Measurements from ENCODE around the gene MPRIP.
"Not testable (repeated sequence)": the region's sequence is repeated elsewhere in the genome, so short reads cannot be mapped to it uniquely, and the experiment has no call there.

MPRIP gene

GRCh38 chr17:17191961-17192381 is 149.7 kb downstream of the MPRIP start:
- no peak for DNase-seq
- TF ChIP-seq, protein P1, sequence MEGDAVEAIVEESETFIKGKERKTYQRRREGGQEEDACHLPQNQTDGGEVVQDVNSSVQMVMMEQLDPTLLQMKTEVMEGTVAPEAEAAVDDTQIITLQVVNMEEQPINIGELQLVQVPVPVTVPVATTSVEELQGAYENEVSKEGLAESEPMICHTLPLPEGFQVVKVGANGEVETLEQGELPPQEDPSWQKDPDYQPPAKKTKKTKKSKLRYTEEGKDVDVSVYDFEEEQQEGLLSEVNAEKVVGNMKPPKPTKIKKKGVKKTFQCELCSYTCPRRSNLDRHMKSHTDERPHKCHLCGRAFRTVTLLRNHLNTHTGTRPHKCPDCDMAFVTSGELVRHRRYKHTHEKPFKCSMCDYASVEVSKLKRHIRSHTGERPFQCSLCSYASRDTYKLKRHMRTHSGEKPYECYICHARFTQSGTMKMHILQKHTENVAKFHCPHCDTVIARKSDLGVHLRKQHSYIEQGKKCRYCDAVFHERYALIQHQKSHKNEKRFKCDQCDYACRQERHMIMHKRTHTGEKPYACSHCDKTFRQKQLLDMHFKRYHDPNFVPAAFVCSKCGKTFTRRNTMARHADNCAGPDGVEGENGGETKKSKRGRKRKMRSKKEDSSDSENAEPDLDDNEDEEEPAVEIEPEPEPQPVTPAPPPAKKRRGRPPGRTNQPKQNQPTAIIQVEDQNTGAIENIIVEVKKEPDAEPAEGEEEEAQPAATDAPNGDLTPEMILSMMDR (IDR thresholded peaks at IDR 0.05; ENCODE audit: low read depth, low read length, missing control alignments), result no peak
- no peak overlapping the region for H3K27ac ChIP-seq
- H3K4me3 ChIP-seq (ENCODE audit: low read depth, low read length), result no peak overlapping the region
- H3K27me3 ChIP-seq (replicated peaks), result no peaks in the 10 kb centered on the region
- in situ Hi-C loops (cut with HindIII; ENCODE audit: low pct_ligation_motif_present, low sequenced_read_pairs), result no loop called here
- peaks cover 19% of the 10 kb centered on the region for H3K36me3 ChIP-seq (replicated peaks)

DNA sequence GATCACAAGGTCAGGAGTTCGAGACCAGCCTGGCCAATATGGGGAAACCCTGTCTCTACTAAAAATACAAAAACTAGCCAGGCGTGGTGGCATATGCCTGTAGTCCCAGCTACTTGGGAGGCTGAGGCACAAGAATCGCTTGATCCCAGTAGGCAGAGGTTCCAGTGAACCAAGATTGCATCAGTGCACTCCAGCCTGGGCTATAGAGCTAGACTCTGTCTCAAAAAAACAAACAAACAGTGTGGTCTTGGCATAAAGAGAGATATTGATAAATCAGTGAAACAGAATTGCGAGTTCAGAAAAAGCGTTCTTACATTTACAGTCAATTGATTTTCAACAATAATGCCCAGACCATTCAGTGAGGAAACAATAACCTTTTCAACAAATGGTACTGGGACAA is 153.2 kb downstream of the MPRIP start:
- DNase-seq; H3K36me3 ChIP-seq (replicated peaks); H3K4me3 ChIP-seq (ENCODE audit: low read depth, low read length); H3K27ac ChIP-seq; in situ Hi-C loops (cut with HindIII; ENCODE audit: low pct_ligation_motif_present, low sequenced_read_pairs); H3K27me3 ChIP-seq (replicated peaks): not testable (repeated sequence)

GRCh38 chr17:17196776-17197175 is 154.5 kb downstream of the MPRIP start:
- TF ChIP-seq, protein P1 (IDR thresholded peaks at IDR 0.05; ENCODE audit: low read depth, low read length, missing control alignments), result no peak
- H3K36me3 ChIP-seq (replicated peaks), result no peaks in the 10 kb centered on the region
- H3K4me3 ChIP-seq (ENCODE audit: low read depth, low read length), result no peak overlapping the region
- no peak for DNase-seq
- no peak overlapping the region for H3K27ac ChIP-seq
- in situ Hi-C loops (cut with HindIII; ENCODE audit: low pct_ligation_motif_present, low sequenced_read_pairs), result no loop called here
- no peaks in the 10 kb centered on the region for H3K27me3 ChIP-seq (replicated peaks)

- Histone ChIP-seq H3K27ac (no peak overlapping the region), H3K4me3 (ENCODE audit: low read depth, low read length) (no peak overlapping the region), H3K36me3 (replicated peaks) (no peaks in the 10 kb centered on the region), H3K27me3 (replicated peaks) (no peaks in the 10 kb centered on the region)
- DNase-seq, result no peak
- TF ChIP-seq, protein P1 (IDR thresholded peaks at IDR 0.05; ENCODE audit: low read depth, low read length, missing control alignments), result no peak
- in situ Hi-C loops (cut with HindIII; ENCODE audit: low pct_ligation_motif_present, low sequenced_read_pairs), result no loop called here
Observed at GRCh38 chr17:17198281-17198680, 156.0 kb downstream of the MPRIP start.

DNA sequence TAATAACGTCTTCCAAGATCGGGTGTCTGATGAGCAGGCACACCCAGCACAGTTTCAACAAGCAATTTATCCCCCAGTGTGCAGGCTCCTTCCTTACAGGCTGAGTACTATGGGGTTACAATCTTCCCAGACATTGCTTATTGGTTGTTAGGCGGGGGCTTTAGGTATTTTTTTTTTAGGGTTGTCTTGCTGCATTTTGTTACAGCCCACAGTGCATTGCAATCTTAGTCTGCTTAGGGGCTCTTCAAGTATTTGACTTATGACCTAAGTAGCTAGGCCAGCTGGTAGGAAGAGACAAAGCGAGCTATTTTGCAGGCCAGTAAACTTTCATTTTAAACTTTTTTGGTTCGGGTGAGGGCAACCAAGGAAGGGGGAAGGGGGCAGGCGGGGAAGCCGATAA is 158.1 kb downstream of the MPRIP start:
- no peak for DNase-seq
- no peak overlapping the region for H3K4me3 ChIP-seq (ENCODE audit: low read depth, low read length)
- TF ChIP-seq, protein P1 (IDR thresholded peaks at IDR 0.05; ENCODE audit: low read depth, low read length, missing control alignments), result no peak
- no peaks in the 10 kb centered on the region for H3K36me3 ChIP-seq (replicated peaks)
- no peak overlapping the region for H3K27ac ChIP-seq
- in situ Hi-C loops (cut with HindIII; ENCODE audit: low pct_ligation_motif_present, low sequenced_read_pairs), result no loop called here
- H3K27me3 ChIP-seq (replicated peaks), result no peaks in the 10 kb centered on the region

GRCh38 chr17:17200831-17201230 is 158.6 kb downstream of the MPRIP start:
- TF ChIP-seq, protein P1 (IDR thresholded peaks at IDR 0.05; ENCODE audit: low read depth, low read length, missing control alignments), result no peak
- in situ Hi-C loops (cut with HindIII; ENCODE audit: low pct_ligation_motif_present, low sequenced_read_pairs), result no loop called here
- H3K36me3 ChIP-seq (replicated peaks), result no peaks in the 10 kb centered on the region
- H3K27me3 ChIP-seq (replicated peaks), result no peaks in the 10 kb centered on the region
- no peak overlapping the region for H3K4me3 ChIP-seq (ENCODE audit: low read depth, low read length)
- no peak overlapping the region for H3K27ac ChIP-seq
- no peak for DNase-seq
